ENCODE measurements around the gene ZNF408.

ZNF408 gene

DNA sequence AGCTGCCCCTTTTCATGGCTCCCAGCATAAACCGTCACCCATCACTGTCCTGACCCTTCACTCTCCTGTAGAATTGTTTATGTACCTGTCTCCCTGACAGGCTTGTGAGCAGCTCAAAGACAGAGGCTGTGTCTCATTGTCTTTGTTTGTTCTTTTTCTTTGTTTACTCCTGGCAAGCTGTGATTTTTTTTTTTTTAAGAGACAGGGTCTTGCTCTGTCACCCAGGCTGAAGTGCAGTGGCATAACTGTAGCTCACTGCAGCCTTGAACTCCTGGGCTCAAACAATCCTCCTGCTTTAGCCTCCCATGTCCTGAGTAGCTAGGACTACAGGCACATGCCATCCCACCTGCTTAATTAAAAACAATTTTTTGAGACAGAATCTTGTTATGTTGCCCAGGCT, 10.1 kb upstream of the ZNF408 start:
- H3K4me3 ChIP-seq (ENCODE audit: low read depth, low read length): no peak overlapping the region
- DNase-seq (ENCODE audit: low read depth): no peak
- no peak for TF ChIP-seq CTCF (IDR thresholded peaks at IDR 0.05; ENCODE audit: low read depth, low read length, missing control alignments)

DNA sequence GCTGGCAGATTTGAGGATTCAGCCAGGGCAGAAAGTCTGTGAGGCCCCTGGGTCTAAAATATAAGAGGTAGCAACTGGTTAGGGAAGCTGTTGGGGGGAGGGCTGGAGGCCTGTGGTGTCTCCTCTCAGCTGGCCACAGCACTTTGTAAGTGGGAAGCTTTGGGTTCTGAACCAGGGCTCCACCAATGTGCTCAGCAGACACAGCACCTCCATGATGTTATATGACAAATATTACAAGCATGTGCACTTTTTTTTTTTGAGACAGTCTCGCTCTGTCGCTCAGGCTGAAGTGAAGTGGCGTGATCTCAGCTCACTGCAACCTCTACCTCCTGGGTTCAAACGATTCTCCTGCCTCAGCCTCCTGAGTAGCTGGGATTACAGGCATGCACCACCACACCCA, 8.4 kb upstream of the ZNF408 start:
- DNase-seq (ENCODE audit: low read depth): no peak
- H3K4me3 ChIP-seq (ENCODE audit: low read depth, low read length): no peak overlapping the region
- TF ChIP-seq CTCF (IDR thresholded peaks at IDR 0.05; ENCODE audit: low read depth, low read length, missing control alignments): no peak

DNA sequence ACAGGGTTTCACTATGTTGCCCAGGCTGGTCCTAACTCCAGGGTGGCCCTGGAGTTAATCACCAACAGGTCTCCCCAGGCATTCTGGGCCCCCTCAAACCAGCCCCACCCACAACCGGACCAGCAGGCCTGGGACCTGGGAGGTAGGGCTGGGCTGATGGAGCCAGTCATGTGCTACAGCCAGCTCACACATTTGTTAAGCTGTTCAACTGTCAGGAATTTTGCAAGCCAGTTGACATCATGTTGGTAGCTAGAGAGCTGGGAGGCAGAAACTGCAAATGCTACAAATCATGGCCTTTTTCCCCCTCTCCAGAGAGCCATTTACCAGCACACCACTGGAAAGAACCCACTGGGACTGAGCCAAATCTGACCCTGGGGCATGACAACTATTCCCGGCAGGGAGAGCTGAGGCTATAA, 7.2 kb upstream of the ZNF408 start:
- H3K4me3 ChIP-seq (ENCODE audit: low read depth, low read length): no peak overlapping the region
- no peak for DNase-seq (ENCODE audit: low read depth)

GRCh38 chr11:46694072-46694471, 6.8 kb upstream of the ZNF408 start:
- DNase-seq (ENCODE audit: low read depth): no peak
- no peak for TF ChIP-seq CTCF (IDR thresholded peaks at IDR 0.05; ENCODE audit: low read depth, low read length, missing control alignments)
- H3K4me3 ChIP-seq (ENCODE audit: low read depth, low read length): no peak overlapping the region

More for the DNA sequence above, 7.2 kb upstream of the ZNF408 start:
- TF ChIP-seq CTCF (IDR thresholded peaks at IDR 0.05; ENCODE audit: low read depth, low read length, missing control alignments): no peak

- TF ChIP-seq CTCF (IDR thresholded peaks at IDR 0.05; ENCODE audit: low read depth, low read length, missing control alignments): no peak
- no peak overlapping the region for H3K4me3 ChIP-seq (ENCODE audit: low read depth, low read length)
- no peak for DNase-seq (ENCODE audit: low read depth)
Observed at GRCh38 chr11:46694607-46695006, 6.2 kb upstream of the ZNF408 start.

DNA sequence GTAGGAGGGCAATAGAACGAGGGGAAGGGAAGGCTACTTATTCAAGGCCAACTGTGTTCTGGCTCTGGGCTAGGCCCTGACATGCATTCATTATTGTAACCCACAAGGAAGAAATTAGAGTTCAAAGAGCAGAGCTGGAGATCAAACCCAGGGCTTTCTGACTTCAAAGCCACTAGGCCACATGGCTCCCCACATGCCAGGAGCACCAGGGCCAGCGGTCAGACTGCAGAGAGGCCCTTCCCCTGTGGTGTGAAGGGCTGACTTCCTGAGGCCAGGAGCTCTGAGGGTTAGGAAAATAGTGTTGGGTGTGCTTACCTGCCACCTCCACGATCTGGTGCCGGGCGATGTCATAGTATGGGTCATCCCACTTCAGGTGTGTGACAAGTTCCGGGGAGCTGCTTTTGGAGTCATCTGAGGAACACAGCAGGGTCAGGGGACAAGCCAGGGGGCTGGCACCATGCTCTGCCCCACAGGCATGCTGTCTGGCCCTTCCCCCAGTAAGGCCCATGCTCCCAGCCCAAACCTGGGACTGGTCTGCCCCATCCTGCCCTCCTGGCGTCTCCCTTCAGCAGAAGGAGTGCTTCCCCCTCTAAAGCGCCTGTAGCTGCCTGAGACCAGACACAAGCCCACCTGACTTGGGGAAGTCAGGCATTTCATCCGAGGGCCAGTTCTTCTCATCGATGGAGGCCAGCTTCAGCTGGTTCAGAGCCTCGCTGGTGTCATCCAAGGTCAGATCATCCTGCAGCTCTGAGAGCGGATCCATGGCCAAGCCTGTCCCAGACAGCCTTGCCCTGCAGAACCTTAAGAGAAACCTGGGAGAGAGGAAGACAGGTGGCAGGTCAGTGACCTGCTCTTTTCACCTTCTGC, 5.3 kb upstream of the ZNF408 start:
- no peak for DNase-seq (ENCODE audit: low read depth)
- no peak overlapping the region for H3K4me3 ChIP-seq (ENCODE audit: low read depth, low read length)
- no peak for TF ChIP-seq CTCF (IDR thresholded peaks at IDR 0.05; ENCODE audit: low read depth, low read length, missing control alignments)

- TF ChIP-seq CTCF (IDR thresholded peaks at IDR 0.05; ENCODE audit: low read depth, low read length, missing control alignments): no peak
- no peak overlapping the region for H3K4me3 ChIP-seq (ENCODE audit: low read depth, low read length)
- no peak for DNase-seq (ENCODE audit: low read depth)
Observed at GRCh38 chr11:46696212-46696558, 4.6 kb upstream of the ZNF408 start.

Measured in GM12864 (cell line).